Astrocyte (in vitro differentiated cells and primary cell): ENCODE results near the gene ROBO2.

Experiments
- CTCF ChIP-seq: IDR thresholded peaks from 2 replicates; pipeline ENCODE4 v1.5.1; 2011; ENCODE audit warnings: low read depth, mild to moderate bottlenecking, inconsistent platforms, low read length, moderate library complexity; ENCODE audit not compliant: insufficient read depth
- EZH2 ChIP-seq: IDR thresholded peaks from 2 replicates; pipeline ENCODE4 v1.6.1; 2012; ENCODE audit warnings: mild to moderate bottlenecking, low read length, inconsistent platforms; ENCODE audit not compliant: insufficient read depth

GRCh38 chr3:76998555-76998954 is 41.3 kb upstream of the ROBO2 start:
- no peak for TF ChIP-seq CTCF
- no peak for TF ChIP-seq EZH2
